ENCODE results near the gene LAMTOR4. TPM values are rescaled to one million over a fixed set of nuclear protein-coding genes. Genes with fewer than 3 reads are reported as not detected.

The LAMTOR4 gene
- total and polyA plus RNA-seq, 2 of the 13 experiments (the other 11 are each of a cell fraction or from before 2014, with no cell fraction given), result 115 to 118 TPM

GRCh38 chr7:100148559-100149328 lies at the start of gene LAMTOR4 (continued):
- TF ChIP-seq TIGD3 (CRISPR knock-in tag; IDR thresholded peaks at IDR 0.05; ENCODE audit: borderline replicate concordance), result no peak
- TF ChIP-seq MXD4 (CRISPR knock-in tag; IDR thresholded peaks at IDR 0.05), result peak; percentile 53
- no peak for TF ChIP-seq FUBP1 (CRISPR knock-in tag; IDR thresholded peaks at IDR 0.05; ENCODE audit: borderline replicate concordance)
- TF ChIP-seq SAP130 (CRISPR knock-in tag; IDR thresholded peaks at IDR 0.05; ENCODE audit: low read depth), result peak; percentile 89
- TF ChIP-seq SIX1 (CRISPR knock-in tag; IDR thresholded peaks at IDR 0.05; ENCODE audit: borderline replicate concordance), result no peak
- TF ChIP-seq ZBTB34 (CRISPR knock-in tag; IDR thresholded peaks at IDR 0.05), result no peak
- TF ChIP-seq ZNF83 (CRISPR knock-in tag; IDR thresholded peaks at IDR 0.05; ENCODE audit: borderline replicate concordance), result 0 out of 2 replicates have a peak, but pooled peaks have one; percentile 51
- peak; percentile 84; the same call in 1 of the 2 replicates for TF ChIP-seq ZNF784 (CRISPR knock-in tag; IDR thresholded peaks at IDR 0.05; ENCODE audit: borderline replicate concordance)
- TF ChIP-seq STAT6 (CRISPR knock-in tag; IDR thresholded peaks at IDR 0.05; ENCODE audit: borderline replicate concordance), result no peak
- TF ChIP-seq MZF1 (CRISPR knock-in tag; IDR thresholded peaks at IDR 0.05; ENCODE audit: borderline replicate concordance), result no peak
- no peak for TF ChIP-seq ZNF572 (CRISPR knock-in tag; IDR thresholded peaks at IDR 0.05)
- peak; percentile 86; the same call in 1 of the 2 replicates for TF ChIP-seq ZNF550 (CRISPR knock-in tag; IDR thresholded peaks at IDR 0.05; ENCODE audit: borderline replicate concordance)
- no peak for TF ChIP-seq TRIM22 (IDR thresholded peaks at IDR 0.05)
- TF ChIP-seq ZBTB1 (CRISPR knock-in tag; IDR thresholded peaks at IDR 0.05; ENCODE audit: borderline replicate concordance), result no peak
- no peak for TF ChIP-seq GMEB2 (CRISPR knock-in tag; IDR thresholded peaks at IDR 0.05; ENCODE audit: low read depth)
- peak; percentile 69; the same call in 1 of the 2 replicates for TF ChIP-seq ZNF274 (CRISPR knock-in tag; IDR thresholded peaks at IDR 0.05)
